AG10803 (cell line): ENCODE results near the gene RPS14.
"Not testable (repeated sequence)": the region's sequence is repeated elsewhere in the genome, so short reads cannot be mapped to it uniquely, and the experiment has no call there.

Experiments used
- DNase-seq: peaks from one replicate; pipeline ENCODE4 v3.0.0; 2010; ENCODE audit warnings: low read depth
- H3K4me3 ChIP-seq: 2 replicates; pipeline ENCODE4 v1.5.1; 2011; ENCODE audit warnings: mild to moderate bottlenecking, low read length, control low read depth
- CTCF ChIP-seq: conservative IDR thresholded peaks from 2 replicates; pipeline ENCODE4 v1.5.1; 2011; ENCODE audit warnings: mild to moderate bottlenecking, low read length, control low read depth, inconsistent platforms

RPS14 gene

DNA sequence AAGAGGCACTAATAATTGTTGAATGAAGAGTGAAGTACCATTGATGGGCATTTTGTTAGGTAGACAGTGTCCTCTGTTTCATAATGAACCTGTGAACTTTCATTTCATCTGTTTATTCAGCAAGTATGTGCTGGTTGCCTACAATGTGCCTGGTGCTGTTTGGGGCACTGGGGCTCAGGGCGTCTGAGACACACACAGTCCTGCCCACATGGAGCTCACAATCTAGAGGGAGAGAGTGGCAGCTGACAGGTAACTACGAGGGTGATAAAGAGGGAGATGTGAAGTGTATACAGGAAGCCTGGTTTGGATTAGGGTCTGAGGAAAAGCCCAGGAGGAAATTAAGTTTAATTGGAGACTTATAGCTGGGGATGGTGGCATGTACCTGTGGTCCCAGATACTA lies 29.9 kb upstream of the RPS14 start:
- TF ChIP-seq CTCF = no peak
- no peak overlapping the region for H3K4me3 ChIP-seq
- DNase-seq = no peak

- DNase-seq, H3K4me3 ChIP-seq: not testable (repeated sequence)
These were observed 27.0 kb upstream of the RPS14 start for GRCh38 chr5:150476568-150476967.

- peak; percentile 88 for DNase-seq
- TF ChIP-seq CTCF = no peak
- H3K4me3 ChIP-seq = no peak overlapping the region
These were observed 24.3 kb upstream of the RPS14 start for GRCh38 chr5:150473673-150474358.

GRCh38 chr5:150469718-150470469 lies 20.4 kb upstream of the RPS14 start:
- H3K4me3 ChIP-seq = no peak overlapping the region
- peak; percentile 100 for DNase-seq
- no peak for TF ChIP-seq CTCF

DNA sequence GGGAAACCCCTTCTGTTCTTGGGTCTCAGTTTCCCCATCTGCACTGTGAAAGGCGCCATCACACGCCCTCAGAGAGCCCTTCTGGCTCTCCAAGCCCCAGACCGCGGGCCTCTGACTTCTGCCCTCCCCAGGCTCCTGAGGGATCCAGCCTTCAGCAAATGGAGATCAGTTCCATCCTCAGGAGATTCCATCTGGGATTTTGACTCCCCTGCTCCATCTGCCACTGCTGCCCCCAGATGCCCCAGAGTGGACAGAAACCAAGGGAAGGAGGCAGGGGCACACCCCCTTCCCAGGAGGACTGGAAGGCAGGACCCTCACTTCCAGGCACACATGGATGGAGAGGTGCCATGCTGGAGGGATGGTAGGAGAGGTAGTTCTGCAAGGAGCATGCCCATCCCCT lies 18.7 kb upstream of the RPS14 start:
- H3K4me3 ChIP-seq = no peak overlapping the region
- TF ChIP-seq CTCF = no peak
- no peak for DNase-seq

- H3K4me3 ChIP-seq = no peak overlapping the region
- no peak for TF ChIP-seq CTCF
- DNase-seq = no peak
These were observed 16.4 kb upstream of the RPS14 start for GRCh38 chr5:150465927-150466326.

GRCh38 chr5:150464554-150465012 lies 15.0 kb upstream of the RPS14 start:
- peak; percentile 62 for DNase-seq
- H3K4me3 ChIP-seq = no peak overlapping the region
- TF ChIP-seq CTCF = no peak
